Activated CD8-positive, alpha-beta T cell treated with anti-CD3 and anti-CD28 coated beads for 36 hours (primary cell): ENCODE results near the gene SACS. TPM values are rescaled to one million over a fixed set of nuclear protein-coding genes. Genes with fewer than 3 reads are reported as not detected.
"Not testable (repeated sequence)": the region's sequence is repeated elsewhere in the genome, so short reads cannot be mapped to it uniquely, and the experiment has no call there.

Experiments used
- ATAC-seq: fragments of 200-7000 bp; cut with Tn5 transposase; one replicate; pipeline ENCODE4 v1.10.0; 2021; ENCODE audit warnings: mild to moderate bottlenecking, moderate library complexity
- CTCF ChIA-PET: fragments of 350-600 bp; sonication (Branson Sonifier 250); formaldehyde crosslinking; loops from one replicate; lab custom pipeline; 2021; ENCODE audit warnings: antibody characterized with exemption; lab: Charles Lee
- POLR2A ChIA-PET: fragments of 350-600 bp; sonication (Branson Sonifier 250); formaldehyde crosslinking; loops from one replicate; lab custom pipeline; 2021; ENCODE audit warnings: antibody characterized with exemption; lab: Charles Lee
- DNase-seq: peaks from one replicate; pipeline ENCODE4 v3.0.0-alpha.2; 2020
- H3K27ac Mint-ChIP-seq: one replicate; pipeline ENCODE4 v1.8.0; 2021; ENCODE audit warnings: mild to moderate bottlenecking, mixed read lengths
- H3K27me3 Mint-ChIP-seq: one replicate; pipeline ENCODE4 v1.8.0; 2021; ENCODE audit warnings: mixed read lengths
- H3K36me3 Mint-ChIP-seq: one replicate; pipeline ENCODE4 v1.8.0; 2021; ENCODE audit warnings: low read depth, mixed read lengths
- H3K4me1 Mint-ChIP-seq: one replicate; pipeline ENCODE4 v1.8.0; 2021; ENCODE audit warnings: low read depth, mixed read lengths
- H3K4me3 Mint-ChIP-seq: one replicate; pipeline ENCODE4 v1.8.0; 2021; ENCODE audit warnings: mild to moderate bottlenecking, moderate library complexity, mixed read lengths
- H3K9me3 Mint-ChIP-seq: one replicate; pipeline ENCODE4 v1.8.0; 2021; ENCODE audit warnings: mixed read lengths
- intact Hi-C: fragments of 100-400 bp; cut with micrococcal nuclease; formaldehyde crosslinking; loops from one replicate; pipeline ENCODE4 v1.10.0; 2022
- total RNA-seq, 2 experiments: library from RNA; stranded (reverse); gene quantifications; one replicate each; pipeline ENCODE4 v1.2.3, GENCODE V29; 2021
- TF ChIP-seq, protein P1 (sequence below): fragments of 200-600 bp; IDR thresholded peaks from one replicate; pipeline ENCODE4 v1.8.0; 2022; ENCODE audit warnings: antibody characterized with exemption, mild to moderate bottlenecking

The SACS gene
- total RNA-seq, 2 experiments from 2014 or later = 39.2 to 46.4 TPM

GRCh38 chr13:23447927-23448326 is 14.4 kb upstream of the SACS start:
- TF ChIP-seq, protein P1, sequence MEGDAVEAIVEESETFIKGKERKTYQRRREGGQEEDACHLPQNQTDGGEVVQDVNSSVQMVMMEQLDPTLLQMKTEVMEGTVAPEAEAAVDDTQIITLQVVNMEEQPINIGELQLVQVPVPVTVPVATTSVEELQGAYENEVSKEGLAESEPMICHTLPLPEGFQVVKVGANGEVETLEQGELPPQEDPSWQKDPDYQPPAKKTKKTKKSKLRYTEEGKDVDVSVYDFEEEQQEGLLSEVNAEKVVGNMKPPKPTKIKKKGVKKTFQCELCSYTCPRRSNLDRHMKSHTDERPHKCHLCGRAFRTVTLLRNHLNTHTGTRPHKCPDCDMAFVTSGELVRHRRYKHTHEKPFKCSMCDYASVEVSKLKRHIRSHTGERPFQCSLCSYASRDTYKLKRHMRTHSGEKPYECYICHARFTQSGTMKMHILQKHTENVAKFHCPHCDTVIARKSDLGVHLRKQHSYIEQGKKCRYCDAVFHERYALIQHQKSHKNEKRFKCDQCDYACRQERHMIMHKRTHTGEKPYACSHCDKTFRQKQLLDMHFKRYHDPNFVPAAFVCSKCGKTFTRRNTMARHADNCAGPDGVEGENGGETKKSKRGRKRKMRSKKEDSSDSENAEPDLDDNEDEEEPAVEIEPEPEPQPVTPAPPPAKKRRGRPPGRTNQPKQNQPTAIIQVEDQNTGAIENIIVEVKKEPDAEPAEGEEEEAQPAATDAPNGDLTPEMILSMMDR = no peak
- Mint-ChIP-seq H3K9me3 (no peaks in the 10 kb centered on the region), H3K27ac (no peak overlapping the region), H3K27me3 (no peaks in the 10 kb centered on the region), H3K4me3 (no peak overlapping the region), H3K4me1 (no peaks in the 10 kb centered on the region), H3K36me3 (no peaks in the 10 kb centered on the region)
- ATAC-seq (no peak), DNase-seq (no peak)
- ChIA-PET POLR2A (no interaction called here), CTCF (no interaction called here)
- intact Hi-C loops = no loop called here

DNA sequence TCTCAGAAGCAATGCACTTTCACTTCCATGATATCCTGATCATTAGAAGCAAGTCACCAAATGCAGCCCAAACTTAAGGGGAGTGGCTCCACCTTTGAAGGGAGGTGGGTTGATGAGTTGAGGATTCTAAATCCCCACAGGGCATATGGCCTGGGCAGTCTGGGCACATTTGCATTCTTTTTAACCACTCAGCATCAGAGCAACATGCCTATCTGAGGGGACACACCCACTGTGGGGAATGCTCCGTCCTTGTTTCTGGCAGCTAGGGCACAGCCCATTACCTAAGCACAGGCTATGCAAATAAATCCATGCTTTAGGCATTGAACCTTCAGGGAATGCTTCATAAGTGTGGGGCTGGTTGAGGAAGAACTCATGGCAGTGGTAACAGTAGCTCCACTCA is 12.3 kb upstream of the SACS start:
- no peaks in the 10 kb centered on the region for H3K27me3 Mint-ChIP-seq
- CTCF ChIA-PET = no interaction called here
- H3K4me3 Mint-ChIP-seq = no peak overlapping the region
- intact Hi-C loops = no loop called here
- no peaks in the 10 kb centered on the region for H3K4me1 Mint-ChIP-seq
- TF ChIP-seq, protein P1 = no peak
- POLR2A ChIA-PET = no interaction called here
- ATAC-seq (no peak), DNase-seq (no peak)
- no peak overlapping the region for H3K27ac Mint-ChIP-seq
- no peaks in the 10 kb centered on the region for H3K36me3 Mint-ChIP-seq
- no peaks in the 10 kb centered on the region for H3K9me3 Mint-ChIP-seq

DNA sequence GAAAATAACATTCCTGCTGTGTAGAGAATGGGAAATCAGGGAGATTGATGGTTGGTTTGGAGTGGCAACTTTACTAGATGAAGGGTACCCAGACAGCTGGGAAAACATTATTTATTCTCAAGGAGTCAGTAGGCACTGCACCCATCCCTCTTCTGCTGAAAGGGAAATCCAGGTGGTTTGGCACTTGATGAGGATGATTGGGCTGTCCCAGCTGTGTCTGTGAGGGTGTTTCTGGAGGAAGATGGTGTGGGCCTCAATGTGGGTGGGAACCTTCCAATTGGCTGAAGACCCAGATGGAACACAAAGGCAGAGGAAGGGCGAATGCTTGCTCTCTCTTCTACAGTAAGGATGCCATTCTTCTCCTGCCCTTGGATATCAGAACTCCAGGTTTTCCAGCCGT is 10.4 kb upstream of the SACS start:
- TF ChIP-seq, protein P1 = no peak
- no peak for ATAC-seq
- CTCF ChIA-PET = no interaction called here

DNA sequence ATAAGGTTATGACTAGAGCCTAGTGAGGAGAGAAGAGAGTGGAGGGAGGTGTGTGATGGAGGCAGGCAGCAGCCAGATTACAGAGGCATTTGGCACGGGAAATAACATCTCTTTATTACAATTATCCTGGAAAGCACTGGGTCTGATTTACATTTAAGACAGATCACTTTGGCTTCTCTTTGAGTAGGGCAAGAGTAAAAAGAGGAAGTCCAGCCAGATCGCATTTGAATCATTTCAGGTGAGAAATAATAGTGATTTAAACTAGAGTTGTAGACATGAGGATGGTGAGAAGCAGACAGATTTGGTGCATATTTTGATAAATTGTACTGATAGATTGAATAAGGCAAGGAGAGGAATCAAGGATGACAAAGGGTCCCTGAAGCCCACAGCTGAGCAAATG is 9.6 kb upstream of the SACS start:
- H3K27me3 Mint-ChIP-seq = no peaks in the 10 kb centered on the region
- H3K9me3 Mint-ChIP-seq = no peaks in the 10 kb centered on the region
- no peaks in the 10 kb centered on the region for H3K36me3 Mint-ChIP-seq
- CTCF ChIA-PET = no interaction called here
- TF ChIP-seq, protein P1 = no peak
- intact Hi-C loops = no loop called here
- no peak overlapping the region for H3K27ac Mint-ChIP-seq
- POLR2A ChIA-PET = no interaction called here
- no peak for ATAC-seq
- no peak overlapping the region for H3K4me3 Mint-ChIP-seq
- DNase-seq = no peak
- no peaks in the 10 kb centered on the region for H3K4me1 Mint-ChIP-seq

More for the DNA sequence above, 10.4 kb upstream of the SACS start:
- Mint-ChIP-seq H3K27ac (no peak overlapping the region), H3K4me3 (no peak overlapping the region), H3K27me3 (no peaks in the 10 kb centered on the region), H3K4me1 (no peaks in the 10 kb centered on the region), H3K9me3 (no peaks in the 10 kb centered on the region), H3K36me3 (no peaks in the 10 kb centered on the region)
- intact Hi-C loops = no loop called here
- POLR2A ChIA-PET = no interaction called here
- no peak for DNase-seq

GRCh38 chr13:23440821-23441618 is 7.5 kb upstream of the SACS start:
- TF ChIP-seq, protein P1 = no peak
- Mint-ChIP-seq H3K9me3 (no peaks in the 10 kb centered on the region), H3K4me1 (no peaks in the 10 kb centered on the region), H3K27ac (no peak overlapping the region), H3K36me3 (no peaks in the 10 kb centered on the region), H3K27me3 (no peaks in the 10 kb centered on the region), H3K4me3 (no peak overlapping the region)
- ChIA-PET CTCF (no interaction called here), POLR2A (interaction anchor here (0.6 kb wide), 1 partner anchor 776 kb away, joined by 3 read pairs; no protein-coding TSS in a partner anchor)
- DNase-seq = no peak
- intact Hi-C loops = no loop called here
- no peak for ATAC-seq

GRCh38 chr13:23440324-23440723 is 6.8 kb upstream of the SACS start:
- H3K4me3 Mint-ChIP-seq, H3K4me1 Mint-ChIP-seq, H3K27ac Mint-ChIP-seq, DNase-seq, CTCF ChIA-PET, H3K27me3 Mint-ChIP-seq, ATAC-seq, intact Hi-C loops, H3K9me3 Mint-ChIP-seq, POLR2A ChIA-PET, H3K36me3 Mint-ChIP-seq: not testable (repeated sequence)
